ENCODE data around the gene XIST.
"Not testable (repeated sequence)": the region's sequence is repeated elsewhere in the genome, so short reads cannot be mapped to it uniquely, and the experiment has no call there.

Gene XIST

GRCh38 chrX:73839152-73839551 is 13.4 kb downstream of the XIST start:
- no peak for DNase-seq (ENCODE audit: low spot score)

DNA sequence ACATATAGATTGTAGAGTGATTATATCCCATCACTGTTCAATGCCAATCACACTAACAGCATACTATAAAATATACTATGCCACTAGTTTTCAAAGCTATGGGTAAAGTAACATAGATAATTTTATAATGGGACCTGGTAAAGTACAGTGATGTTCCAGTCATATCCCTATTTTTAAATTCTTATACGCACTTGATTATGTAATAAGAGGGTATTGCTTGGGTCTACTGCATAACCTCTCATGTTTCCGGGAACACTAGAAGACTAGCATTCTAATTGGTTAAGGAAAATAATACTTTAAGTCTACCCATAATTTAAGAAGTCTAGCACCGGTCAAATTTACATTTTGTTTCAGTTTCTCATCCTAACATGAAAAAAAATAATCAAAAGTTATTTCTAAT is 14.4 kb downstream of the XIST start:
- no peak for DNase-seq (ENCODE audit: low spot score)

DNA sequence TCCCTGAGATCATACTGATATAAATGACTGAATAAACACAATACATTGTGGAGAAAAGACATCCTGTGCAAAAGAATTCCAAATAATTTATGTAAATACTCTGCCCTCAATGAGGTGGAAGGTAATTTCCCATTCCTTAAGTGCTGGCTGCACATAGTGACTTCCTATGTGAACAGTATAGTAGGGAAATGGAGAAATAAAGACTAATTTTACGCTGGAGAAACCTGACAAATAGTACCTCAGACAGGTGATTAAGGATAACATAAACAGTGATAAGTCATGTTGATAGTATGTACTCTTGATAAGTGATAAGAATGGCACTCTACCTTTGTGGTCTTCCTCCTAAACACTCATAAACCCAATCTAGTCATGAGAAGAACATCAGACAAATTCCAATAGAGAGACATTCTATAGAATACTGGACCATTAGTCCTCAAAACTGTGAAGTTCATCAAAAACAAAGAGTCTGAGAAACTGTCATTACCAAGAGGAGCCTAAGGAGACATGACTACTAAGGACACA is 15.5 kb downstream of the XIST start:
- DNase-seq (ENCODE audit: low spot score), result no peak

- DNase-seq (ENCODE audit: low spot score), result no peak
Measured at GRCh38 chrX:73834219-73834618, 18.3 kb downstream of the XIST start.

- no peak for DNase-seq (ENCODE audit: low spot score)
Measured at GRCh38 chrX:73832319-73832718, 20.2 kb downstream of the XIST start.

DNA sequence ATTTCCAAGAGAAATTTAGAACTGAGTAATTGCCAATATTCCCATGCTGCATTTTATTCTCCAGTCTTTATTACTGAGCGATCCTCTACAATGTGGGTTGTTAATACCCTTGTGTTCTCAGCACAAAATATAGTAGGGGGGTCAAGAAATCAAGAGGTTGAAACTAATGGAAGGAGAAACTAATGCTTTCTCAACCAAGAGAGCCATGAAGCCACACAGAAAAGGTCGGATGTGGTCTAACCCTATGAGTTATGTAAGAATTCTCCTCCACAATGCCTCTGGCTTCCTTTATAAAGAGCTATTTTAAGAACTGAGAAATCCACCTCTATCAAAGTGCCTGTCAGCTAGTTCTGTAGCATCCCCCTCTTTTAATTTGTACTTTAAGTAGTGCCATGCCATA is 21.0 kb downstream of the XIST start:
- no peak for DNase-seq (ENCODE audit: low spot score)

GRCh38 chrX:73830489-73831414 is 21.8 kb downstream of the XIST start:
- DNase-seq (ENCODE audit: low spot score), result no peak

GRCh38 chrX:73829890-73830466 is 22.5 kb downstream of the XIST start:
- DNase-seq (ENCODE audit: low spot score), result no peak

DNA sequence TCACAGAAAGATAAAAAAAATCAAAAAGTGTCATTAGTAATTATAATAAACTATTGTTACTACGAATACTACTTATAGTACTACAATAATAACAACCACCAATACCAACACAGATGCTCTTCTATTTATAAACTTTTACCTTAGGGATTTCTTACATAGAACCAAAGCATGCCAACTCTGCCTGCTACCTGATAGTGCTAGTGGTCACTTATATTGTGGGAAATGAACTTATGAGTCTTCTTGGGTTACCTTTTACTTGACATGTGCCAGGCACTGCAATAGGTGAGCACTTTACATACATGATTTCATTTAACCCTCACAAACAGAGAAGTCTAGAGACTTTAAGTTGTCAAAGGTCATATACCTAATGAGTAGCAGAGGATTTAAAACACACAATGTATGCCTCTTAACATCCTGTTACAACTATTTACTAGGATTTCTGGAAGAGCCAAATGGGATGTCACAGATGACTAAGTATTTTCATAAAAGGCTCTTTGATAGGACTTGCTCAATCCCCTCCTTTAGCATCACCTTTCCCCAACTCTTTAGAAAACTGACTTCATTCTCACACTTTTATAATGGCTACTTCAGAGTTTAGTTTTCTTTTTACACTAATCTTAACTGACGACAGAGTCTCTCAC is 24.3 kb downstream of the XIST start:
- DNase-seq (ENCODE audit: low spot score), result no peak

DNA sequence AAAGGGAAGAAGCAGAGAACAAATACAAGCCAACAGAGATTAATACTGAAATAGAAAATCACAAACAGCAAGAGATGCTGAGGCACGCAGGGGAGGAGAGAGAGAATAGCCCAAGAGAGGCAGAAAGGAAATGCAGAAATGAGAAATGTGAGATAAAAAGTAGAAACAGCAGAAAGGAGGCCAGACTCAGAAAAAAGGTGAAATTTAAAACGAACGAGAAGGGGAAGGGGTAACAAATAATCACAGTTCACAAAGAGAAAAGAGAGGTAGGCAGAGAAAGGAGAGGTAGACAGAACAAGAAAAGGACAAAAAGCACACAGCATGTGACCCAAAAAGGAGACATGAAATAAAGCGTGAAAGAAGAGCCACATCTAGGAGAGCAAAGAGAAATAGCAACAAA is 25.1 kb downstream of the XIST start:
- DNase-seq (ENCODE audit: low spot score), result no peak

GRCh38 chrX:73826996-73827395 is 25.5 kb downstream of the XIST start:
- DNase-seq (ENCODE audit: low spot score), result no peak

DNA sequence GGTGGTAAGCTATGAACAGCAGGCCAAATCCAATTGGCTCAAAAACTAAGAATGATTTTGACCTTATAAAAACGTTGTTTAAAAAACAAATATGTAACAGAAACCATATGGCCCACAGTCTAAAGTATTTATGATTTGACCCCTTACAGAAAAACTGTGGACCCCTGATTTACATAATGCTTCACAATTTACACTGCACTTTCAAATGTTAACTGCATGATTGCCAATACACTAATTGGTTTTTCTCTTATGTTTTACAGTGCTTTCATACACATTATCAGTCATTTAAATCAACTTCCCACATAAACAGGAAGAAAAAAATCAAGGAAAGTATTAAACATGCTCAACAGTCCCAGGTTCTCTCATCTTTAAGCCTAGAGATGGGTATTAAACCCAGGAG is 26.9 kb downstream of the XIST start:
- no peak for DNase-seq (ENCODE audit: low spot score)

DNA sequence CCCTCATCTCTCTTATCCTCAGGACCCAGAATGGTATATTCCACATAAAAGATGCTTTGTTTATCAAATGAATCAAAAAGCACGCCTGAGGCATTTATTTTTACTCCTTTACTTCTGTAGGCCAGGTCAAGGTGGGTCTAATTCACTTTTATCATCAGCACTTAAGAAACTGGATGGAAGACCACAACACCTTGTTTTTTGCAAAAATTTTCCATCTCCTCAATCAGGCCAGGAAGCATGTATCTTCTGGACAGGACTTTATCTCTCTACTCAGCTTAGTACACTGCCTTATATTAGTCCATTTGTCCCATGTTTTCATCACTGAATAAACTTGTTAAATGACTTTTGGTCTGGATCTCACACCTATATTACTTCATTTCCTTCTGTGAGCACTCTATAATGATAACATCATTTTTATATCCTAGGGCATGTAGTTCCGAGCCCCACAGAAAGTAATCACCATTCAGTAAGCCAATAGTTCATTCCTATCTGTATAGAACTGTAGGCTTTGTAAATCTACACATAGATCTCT is 29.0 kb downstream of the XIST start:
- no peak for DNase-seq (ENCODE audit: low spot score)

- no peak for DNase-seq (ENCODE audit: low spot score)
Measured at GRCh38 chrX:73822775-73823174, 29.7 kb downstream of the XIST start.

DNA sequence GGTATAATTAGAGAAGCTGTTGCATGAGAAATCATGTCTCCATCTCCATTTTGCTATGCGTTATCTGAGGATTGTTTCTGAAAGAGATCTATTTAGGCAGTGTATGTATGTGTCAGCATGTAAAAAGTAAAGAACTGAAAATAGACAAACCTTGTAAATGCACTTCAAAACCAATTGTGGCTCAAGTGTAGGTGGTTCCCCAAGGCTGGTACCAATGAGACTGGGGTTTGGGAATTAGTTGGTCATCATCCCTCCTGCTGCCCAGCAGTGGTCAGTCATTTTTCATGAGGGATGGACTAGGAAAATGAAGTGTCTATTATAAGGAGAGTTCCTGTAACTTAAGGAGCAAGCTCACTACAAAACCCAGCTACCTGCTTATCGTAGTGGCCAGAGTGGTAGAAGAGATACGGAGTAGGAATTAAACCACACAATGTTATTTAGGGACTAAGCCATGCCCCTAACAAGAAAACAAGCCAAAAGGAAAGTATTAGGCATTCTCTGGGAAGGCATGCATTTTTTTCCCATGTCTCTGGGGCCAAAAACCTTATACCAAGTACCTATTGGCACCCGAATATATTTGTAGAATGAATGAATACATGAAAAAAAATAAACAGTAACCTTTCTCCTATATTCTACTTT is 30.5 kb downstream of the XIST start:
- no peak for DNase-seq (ENCODE audit: low spot score)

- not testable (repeated sequence) for DNase-seq (ENCODE audit: low spot score)
Measured at GRCh38 chrX:73819864-73820558, 32.5 kb downstream of the XIST start.

DNA sequence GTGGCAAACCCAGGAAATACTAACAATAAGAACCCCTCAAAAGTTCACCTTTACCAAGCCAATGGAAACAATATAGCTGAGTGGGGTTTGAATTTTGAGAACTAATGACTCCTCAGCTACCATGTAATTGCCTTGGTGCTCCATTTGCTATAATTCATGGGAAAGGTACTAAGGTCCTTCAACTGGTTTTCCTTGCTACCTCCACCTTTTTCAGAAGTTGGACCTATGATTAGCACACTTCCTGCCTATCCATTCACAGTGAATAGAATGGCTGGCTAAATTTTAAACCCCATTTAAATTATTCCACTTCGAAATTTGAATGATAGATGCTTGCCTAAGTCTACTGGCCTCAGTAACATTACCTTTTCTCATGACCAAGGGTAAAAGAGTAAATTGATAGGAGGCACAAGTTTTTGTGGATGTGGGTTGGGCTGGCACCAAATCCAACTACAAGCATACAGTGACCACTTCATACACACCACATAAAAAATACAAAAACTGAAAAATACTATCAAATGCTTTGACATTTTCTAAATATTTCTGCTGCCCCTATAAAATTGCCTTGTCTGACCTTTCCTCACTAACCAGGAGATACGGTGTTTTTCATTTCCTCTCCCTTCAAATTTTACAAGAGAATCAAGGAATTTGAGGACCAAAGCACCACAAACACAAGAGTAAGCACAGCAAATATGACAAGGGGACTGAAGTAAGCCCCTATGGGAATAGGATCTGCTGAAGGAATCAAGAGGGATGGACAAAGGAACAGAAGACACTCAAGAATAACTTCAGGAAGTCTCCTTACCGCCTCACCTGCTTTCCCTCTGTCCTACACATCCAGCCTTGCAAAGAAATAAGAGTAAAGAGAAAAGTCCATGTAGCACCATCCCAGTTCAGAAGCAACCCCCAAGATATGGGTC is 34.1 kb downstream of the XIST start:
- no peak for DNase-seq (ENCODE audit: low spot score)

DNA sequence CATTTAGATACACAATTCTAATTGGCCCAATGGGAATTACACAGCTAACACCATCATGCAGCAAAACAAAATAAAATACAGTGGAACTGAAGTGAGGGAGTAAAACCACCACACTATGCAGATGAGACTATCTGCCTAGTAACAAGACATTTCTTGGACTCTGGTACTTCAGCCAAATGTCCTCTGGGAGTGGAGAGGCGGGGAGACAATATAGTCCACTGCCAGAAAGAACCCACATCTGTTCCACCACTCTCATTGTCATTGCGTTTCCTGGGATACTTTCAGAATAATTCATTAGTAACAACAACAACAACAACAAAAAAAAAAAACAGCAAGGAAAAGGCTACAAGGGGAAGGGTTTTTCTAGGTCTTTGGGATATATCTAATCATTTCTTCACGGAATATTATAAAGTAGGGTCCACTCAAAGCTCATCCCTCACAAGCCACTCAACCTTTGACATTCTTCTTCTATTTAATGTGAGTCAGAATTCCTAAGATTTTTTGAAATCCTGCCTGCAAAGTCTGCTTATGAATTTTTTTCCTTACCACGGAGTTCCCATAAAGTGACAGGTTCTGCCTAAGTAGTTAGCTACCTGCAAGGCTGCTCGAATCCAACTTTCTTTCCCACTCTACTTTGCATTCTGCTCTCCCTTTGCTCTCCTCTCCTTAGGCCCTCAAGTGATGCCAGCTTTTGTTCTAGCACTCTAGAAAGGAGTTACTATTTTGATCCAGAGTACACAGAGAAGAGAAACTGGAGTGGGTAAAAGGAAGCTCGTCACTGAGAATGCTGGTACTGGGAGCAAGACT is 34.9 kb downstream of the XIST start:
- DNase-seq (ENCODE audit: low spot score), result no peak

- no peak for DNase-seq (ENCODE audit: low spot score)
Measured at GRCh38 chrX:73812256-73812655, 40.3 kb downstream of the XIST start.

- DNase-seq (ENCODE audit: low spot score), result not testable (repeated sequence)
Measured at GRCh38 chrX:73804109-73804508, 48.4 kb downstream of the XIST start.
